Ovary (tissue), 3 donors: ENCODE data around the gene SERPINB13.

Source experiments
- CTCF ChIP-seq, 3 donors: fragments of 450-650 bp in 2 of 3; fragments of 200-600 bp in 1 of 3; IDR thresholded peaks; one replicate each; pipeline versions ENCODE4 v1.5.1 to v1.8.0; 2016 to 2022; ENCODE audit warnings: antibody characterized with exemption in 3 of 3, mild to moderate bottlenecking in 1 of 3
- POLR2A ChIP-seq: fragments of 450-650 bp; IDR thresholded peaks from one replicate; pipeline ENCODE4 v1.6.1; 2017; ENCODE audit warnings: antibody characterized with exemption, mild to moderate bottlenecking, moderate library complexity
- donor health status: DM: no; HTN: no; CAD: no.

- TF ChIP-seq CTCF (IDR thresholded peaks at IDR 0.05) (no peak), POLR2A (no peak)
Measured at GRCh38 chr18:63567825-63568224, 19.3 kb upstream of the SERPINB13 start.
